Measurements from ENCODE around the gene COBL.

DNA sequence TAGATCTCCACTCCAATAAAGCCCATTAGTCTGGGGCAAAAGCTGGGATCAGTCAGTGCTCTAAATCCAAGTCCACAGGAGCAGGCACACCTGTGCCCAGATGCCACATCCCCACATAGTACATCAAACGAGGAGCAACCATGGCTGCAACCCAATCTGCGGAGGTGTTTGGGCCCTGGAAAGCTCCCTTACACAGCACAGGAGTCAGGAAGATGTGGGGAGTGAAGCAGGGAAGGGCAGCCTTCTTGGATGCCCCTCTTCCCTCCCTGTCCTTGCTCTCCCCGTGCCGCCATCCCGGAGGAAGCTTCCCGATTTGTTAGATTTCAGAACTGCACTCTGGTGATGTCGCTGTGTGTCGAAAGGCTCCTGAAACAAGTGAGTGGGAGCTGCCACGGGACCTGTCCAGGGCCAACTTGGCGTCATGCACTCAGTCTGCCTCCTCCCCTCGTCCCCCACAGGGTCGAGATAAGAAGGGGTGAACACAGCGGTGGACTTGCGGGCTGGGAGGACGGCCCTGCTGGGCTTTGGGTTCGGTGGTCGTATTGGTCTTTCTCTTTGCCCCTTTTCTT is 303.3 kb downstream of the COBL start:
- TF ChIP-seq, protein P1, sequence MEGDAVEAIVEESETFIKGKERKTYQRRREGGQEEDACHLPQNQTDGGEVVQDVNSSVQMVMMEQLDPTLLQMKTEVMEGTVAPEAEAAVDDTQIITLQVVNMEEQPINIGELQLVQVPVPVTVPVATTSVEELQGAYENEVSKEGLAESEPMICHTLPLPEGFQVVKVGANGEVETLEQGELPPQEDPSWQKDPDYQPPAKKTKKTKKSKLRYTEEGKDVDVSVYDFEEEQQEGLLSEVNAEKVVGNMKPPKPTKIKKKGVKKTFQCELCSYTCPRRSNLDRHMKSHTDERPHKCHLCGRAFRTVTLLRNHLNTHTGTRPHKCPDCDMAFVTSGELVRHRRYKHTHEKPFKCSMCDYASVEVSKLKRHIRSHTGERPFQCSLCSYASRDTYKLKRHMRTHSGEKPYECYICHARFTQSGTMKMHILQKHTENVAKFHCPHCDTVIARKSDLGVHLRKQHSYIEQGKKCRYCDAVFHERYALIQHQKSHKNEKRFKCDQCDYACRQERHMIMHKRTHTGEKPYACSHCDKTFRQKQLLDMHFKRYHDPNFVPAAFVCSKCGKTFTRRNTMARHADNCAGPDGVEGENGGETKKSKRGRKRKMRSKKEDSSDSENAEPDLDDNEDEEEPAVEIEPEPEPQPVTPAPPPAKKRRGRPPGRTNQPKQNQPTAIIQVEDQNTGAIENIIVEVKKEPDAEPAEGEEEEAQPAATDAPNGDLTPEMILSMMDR (conservative IDR thresholded peaks at IDR 0.05): no peak
- no peak for TF ChIP-seq EZH2 (IDR thresholded peaks at IDR 0.05; ENCODE audit: low read depth)
